BJ (cell line): ENCODE results near the gene CD96. TPM values are rescaled to one million over a fixed set of nuclear protein-coding genes. Genes with fewer than 3 reads are reported as not detected.
"Not testable (repeated sequence)": the region's sequence is repeated elsewhere in the genome, so short reads cannot be mapped to it uniquely, and the experiment has no call there.

Source experiments
- CTCF ChIA-PET: fragments of 350-600 bp; formaldehyde crosslinking; extraction: SDS; loops from one replicate; lab custom pipeline; 2021; ENCODE audit warnings: antibody characterized with exemption, inconsistent platforms; lab: Yijun Ruan, JAX
- POLR2A ChIA-PET: fragments of 300-600 bp; sonication (Branson Sonifier 250); formaldehyde crosslinking; extraction: SDS; loops from one replicate; lab custom pipeline; 2021; ENCODE audit warnings: antibody characterized with exemption; lab: Charles Lee
- DNase-seq: peaks from one replicate; pipeline ENCODE4 v3.0.0-alpha.2; 2011; ENCODE audit warnings: low read depth
- H3K27me3 ChIP-seq: 2 replicates; pipeline ENCODE4 v1.6.0; 2011; ENCODE audit warnings: low read length; ENCODE audit not compliant: control insufficient read depth, insufficient read depth
- H3K36me3 ChIP-seq: 2 replicates; pipeline ENCODE4 v1.5.1; 2011; ENCODE audit warnings: low read length; ENCODE audit not compliant: control insufficient read depth, insufficient read depth
- H3K4me3 ChIP-seq: 2 replicates; pipeline ENCODE4 v1.5.1; 2011; ENCODE audit warnings: low read depth, mild to moderate bottlenecking, control low read depth, low read length
- polyA plus RNA-seq: library from polyadenylated mRNA; depleted of rRNA; stranded (reverse); fragments of >200 nt; gene quantifications from 2 replicates; pipeline ENCODE4 v1.2.3, GENCODE V29; 2011
- TF ChIP-seq, protein P1 (sequence below): IDR thresholded peaks from 2 replicates; pipeline ENCODE4 v1.5.1; 2011; ENCODE audit warnings: low read depth, mild to moderate bottlenecking, control low read depth, inconsistent platforms, low read length, moderate library complexity; ENCODE audit not compliant: insufficient read depth

Gene CD96
- polyA plus RNA-seq, 1 experiment: 0.06 TPM

DNA sequence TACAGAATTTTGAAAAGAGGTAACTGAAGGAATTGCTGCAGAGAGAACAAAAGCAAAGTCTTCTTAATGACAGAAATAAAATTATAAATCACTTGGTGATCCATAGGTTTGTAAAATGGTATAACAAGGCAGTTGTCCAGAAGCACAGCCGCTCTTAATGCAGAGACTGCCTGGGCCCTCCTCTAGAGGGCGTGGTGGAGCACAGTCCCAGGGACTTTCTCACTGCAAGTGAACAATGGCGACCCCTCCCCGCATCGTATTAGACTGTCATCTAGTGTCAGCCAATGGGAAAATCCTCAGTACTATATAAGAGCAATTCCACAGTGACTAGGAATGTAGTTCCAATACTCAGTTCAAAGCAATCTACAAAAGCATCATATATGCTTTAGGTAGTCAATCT lies 79.5 kb downstream of the CD96 start:
- ChIA-PET CTCF (no interaction called here), POLR2A (no interaction called here)
- TF ChIP-seq, protein P1, sequence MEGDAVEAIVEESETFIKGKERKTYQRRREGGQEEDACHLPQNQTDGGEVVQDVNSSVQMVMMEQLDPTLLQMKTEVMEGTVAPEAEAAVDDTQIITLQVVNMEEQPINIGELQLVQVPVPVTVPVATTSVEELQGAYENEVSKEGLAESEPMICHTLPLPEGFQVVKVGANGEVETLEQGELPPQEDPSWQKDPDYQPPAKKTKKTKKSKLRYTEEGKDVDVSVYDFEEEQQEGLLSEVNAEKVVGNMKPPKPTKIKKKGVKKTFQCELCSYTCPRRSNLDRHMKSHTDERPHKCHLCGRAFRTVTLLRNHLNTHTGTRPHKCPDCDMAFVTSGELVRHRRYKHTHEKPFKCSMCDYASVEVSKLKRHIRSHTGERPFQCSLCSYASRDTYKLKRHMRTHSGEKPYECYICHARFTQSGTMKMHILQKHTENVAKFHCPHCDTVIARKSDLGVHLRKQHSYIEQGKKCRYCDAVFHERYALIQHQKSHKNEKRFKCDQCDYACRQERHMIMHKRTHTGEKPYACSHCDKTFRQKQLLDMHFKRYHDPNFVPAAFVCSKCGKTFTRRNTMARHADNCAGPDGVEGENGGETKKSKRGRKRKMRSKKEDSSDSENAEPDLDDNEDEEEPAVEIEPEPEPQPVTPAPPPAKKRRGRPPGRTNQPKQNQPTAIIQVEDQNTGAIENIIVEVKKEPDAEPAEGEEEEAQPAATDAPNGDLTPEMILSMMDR: peak; percentile 27; the same call in 1 of the 2 replicates
- Histone ChIP-seq H3K27me3 (no peaks in the 10 kb centered on the region), H3K36me3 (no peaks in the 10 kb centered on the region), H3K4me3 (no peak overlapping the region)
- DNase-seq: no peak

- Histone ChIP-seq H3K4me3 (no peak overlapping the region), H3K36me3 (no peaks in the 10 kb centered on the region), H3K27me3 (no peaks in the 10 kb centered on the region)
- DNase-seq: no peak
- TF ChIP-seq, protein P1: no peak
- ChIA-PET CTCF (interaction anchor here (1.2 kb wide), 2 partner anchors 43 to 89 kb away, joined by 3 read pairs; no protein-coding TSS in a partner anchor), POLR2A (no interaction called here)
Measured at GRCh38 chr3:111627092-111627491, 85.1 kb downstream of the CD96 start.

DNA sequence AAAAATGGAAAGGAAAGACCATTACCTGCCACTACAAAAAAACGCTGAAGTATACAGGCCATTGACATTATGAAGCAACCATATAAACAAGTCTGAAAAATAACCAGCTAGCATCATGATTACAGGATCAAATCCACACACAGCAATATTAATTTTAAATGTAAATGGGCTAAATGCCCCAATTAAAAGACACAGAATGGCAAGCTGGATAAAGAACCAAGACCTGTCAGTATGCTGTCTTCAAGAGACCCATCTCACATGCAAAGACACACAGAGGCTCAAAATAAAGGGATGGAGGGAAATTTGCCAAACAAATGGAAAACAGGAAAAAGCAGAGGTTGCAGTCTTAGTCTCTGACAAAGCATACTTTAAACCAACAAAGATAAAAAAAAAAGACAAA lies 87.0 kb downstream of the CD96 start:
- POLR2A ChIA-PET, H3K36me3 ChIP-seq, DNase-seq, H3K4me3 ChIP-seq, CTCF ChIA-PET, H3K27me3 ChIP-seq: not testable (repeated sequence)

GRCh38 chr3:111630638-111631037 lies 88.6 kb downstream of the CD96 start:
- H3K4me3 ChIP-seq, POLR2A ChIA-PET, H3K36me3 ChIP-seq, H3K27me3 ChIP-seq: not testable (repeated sequence)
- CTCF ChIA-PET: interaction anchor here (1.1 kb wide), 1 partner anchor 96 kb away, joined by 3 read pairs; no protein-coding TSS in a partner anchor
- DNase-seq: peak; percentile 28

- CTCF ChIA-PET: no interaction called here
- no peak overlapping the region for H3K4me3 ChIP-seq
Measured at GRCh38 chr3:111635403-111635802, 93.4 kb downstream of the CD96 start.

GRCh38 chr3:111636366-111636885 lies 94.4 kb downstream of the CD96 start:
- CTCF ChIA-PET: interaction anchor here (0.6 to 1.2 kb wide), 2 partner anchors 18 to 378 kb away, joined by 3 to 4 read pairs; no protein-coding TSS in a partner anchor
- Histone ChIP-seq H3K27me3 (no peaks in the 10 kb centered on the region), H3K4me3 (no peak overlapping the region), H3K36me3 (no peaks in the 10 kb centered on the region)
- POLR2A ChIA-PET: no interaction called here
- TF ChIP-seq, protein P1: no peak
- no peak for DNase-seq

More at GRCh38 chr3:111635403-111635802, 93.4 kb downstream of the CD96 start:
- TF ChIP-seq, protein P1: no peak
- DNase-seq: no peak
- H3K36me3 ChIP-seq: no peaks in the 10 kb centered on the region
- POLR2A ChIA-PET: no interaction called here
- no peaks in the 10 kb centered on the region for H3K27me3 ChIP-seq
